Peyer's patch (tissue), 4 donors: ENCODE results near the gene TBXAS1.

Experiments used
- CTCF ChIP-seq, 6 experiments: fragments of 450-650 bp in 4 of 6; fragments of 200-600 bp in 2 of 6; sonication (generic) in 1 of 6; IDR thresholded peaks; one replicate each; pipeline ENCODE4 v1.5.1; 2017 to 2019; ENCODE audit warnings: antibody characterized with exemption in 6 of 6, mild to moderate bottlenecking in 3 of 6, moderate library complexity in 1 of 6
- POLR2A ChIP-seq, 2 donors: fragments of 450-650 bp; IDR thresholded peaks; one replicate each; pipeline ENCODE4 v1.5.1; 2017; ENCODE audit warnings: antibody characterized with exemption in 2 of 2, mild to moderate bottlenecking in 2 of 2, moderate library complexity in 2 of 2

- TF ChIP-seq POLR2A (IDR thresholded peaks at IDR 0.05) (no peak), CTCF (IDR thresholded peaks at IDR 0.05) (no peak)
These were observed 85.5 kb downstream of the TBXAS1 start for GRCh38 chr7:139914306-139915267.
